Sigmoid colon (tissue), 4 donors: ENCODE measurements around the gene ADCY4.

ENCODE experiments used
- CTCF ChIP-seq, 4 experiments: fragments of 450-650 bp in 3 of 4; fragments of 200-600 bp in 1 of 4; IDR thresholded peaks; one replicate each; pipeline ENCODE4 v1.5.1; 2016 to 2019; ENCODE audit warnings: antibody characterized with exemption in 4 of 4, mild to moderate bottlenecking in 3 of 4, moderate library complexity in 2 of 4
- EP300 ChIP-seq, 4 donors: sonication (generic); formaldehyde crosslinking; IDR thresholded peaks; one replicate each; pipeline ENCODE4 v1.6.1; 2017; ENCODE audit warnings: antibody characterized with exemption in 4 of 4
- POLR2A ChIP-seq, 2 donors: fragments of 450-650 bp; IDR thresholded peaks; one replicate each; pipeline ENCODE4 v1.6.1; 2016; ENCODE audit warnings: antibody characterized with exemption in 2 of 2, mild to moderate bottlenecking in 2 of 2, moderate library complexity in 2 of 2
- POLR2AphosphoS5 ChIP-seq, 4 donors: sonication (generic); formaldehyde crosslinking; IDR thresholded peaks; one replicate each; pipeline ENCODE4 v1.6.1; 2017; ENCODE audit warnings: antibody characterized with exemption in 4 of 4

DNA sequence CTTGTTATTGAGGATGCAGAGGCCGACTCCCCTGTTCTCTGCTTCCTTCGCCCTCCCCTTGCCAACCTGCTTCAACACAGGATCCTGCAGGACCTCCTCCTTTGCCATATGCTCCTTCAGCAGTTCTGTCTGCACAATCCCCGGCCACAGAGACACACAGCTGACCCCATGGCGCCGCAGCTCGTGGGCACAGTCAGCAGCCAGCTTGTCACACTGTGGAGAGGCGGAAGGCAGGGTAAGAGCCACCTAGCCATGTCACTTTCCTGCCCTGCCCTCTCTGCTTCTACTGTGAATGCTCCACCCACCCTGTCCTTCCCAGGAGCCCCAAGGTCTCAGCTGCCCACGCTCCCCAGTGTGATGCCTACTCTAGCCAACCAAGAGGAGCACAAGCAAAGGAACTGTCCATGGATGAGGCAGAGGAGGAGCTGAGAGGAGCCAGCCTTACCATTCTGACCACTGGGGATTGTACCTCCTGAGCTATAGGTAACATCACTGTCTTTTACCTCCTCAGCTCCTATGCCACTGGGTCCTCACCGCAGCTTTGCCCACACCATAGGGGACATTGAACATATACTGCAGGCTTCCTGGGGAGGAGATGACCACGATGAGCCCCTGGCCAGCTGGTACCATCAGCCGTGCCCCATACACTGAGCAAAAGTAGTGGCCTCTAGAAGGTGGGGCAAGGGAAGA lies 42.6 kb downstream of the ADCY4 start:
- no peak for TF ChIP-seq CTCF (IDR thresholded peaks at IDR 0.05)
- TF ChIP-seq EP300 (IDR thresholded peaks at IDR 0.05) = no peak
- no peak for TF ChIP-seq POLR2A (IDR thresholded peaks at IDR 0.05)
- TF ChIP-seq POLR2AphosphoS5 (IDR thresholded peaks at IDR 0.05) = no peak
